Fibroblast of the aortic adventitia (primary cell): ENCODE data around the gene PAFAH1B1. TPM values are rescaled to one million over a fixed set of nuclear protein-coding genes. Genes with fewer than 3 reads are reported as not detected.
A peak's percentile ranks its signal among the peaks of the same experiment; 100 is the strongest.
"Not testable (repeated sequence)": the region's sequence is repeated elsewhere in the genome, so short reads cannot be mapped to it uniquely, and the experiment has no call there.

ENCODE experiments used
- DNase-seq: peaks from one replicate; pipeline ENCODE4 v3.0.0-alpha.2; 2010; ENCODE audit warnings: low read depth
- H3K4me3 ChIP-seq: 2 replicates; pipeline ENCODE4 v1.5.1; 2011; ENCODE audit warnings: low read depth, mild to moderate bottlenecking, control low read depth, low read length, moderate library complexity
- CTCF ChIP-seq: IDR thresholded peaks from 2 replicates; pipeline ENCODE4 v1.5.1; 2011; ENCODE audit warnings: mild to moderate bottlenecking, low read length, control low read depth, inconsistent platforms; ENCODE audit not compliant: insufficient read depth
- total RNA-seq: library from RNA; depleted of rRNA; stranded (reverse); fragments of >200 nt; gene quantifications from 2 replicates; pipeline ENCODE4 v1.2.3, GENCODE V29; 2012; ENCODE audit warnings: low replicate concordance

Gene PAFAH1B1
- total RNA-seq, 1 donor = 131 TPM

GRCh38 chr17:2571523-2572303 is 21.7 kb upstream of the PAFAH1B1 start:
- DNase-seq = no peak
- no peak overlapping the region for H3K4me3 ChIP-seq
- no peak for TF ChIP-seq CTCF

GRCh38 chr17:2572304-2572609 is 21.2 kb upstream of the PAFAH1B1 start:
- not testable (repeated sequence) for H3K4me3 ChIP-seq, DNase-seq

- no peak for DNase-seq
- no peak overlapping the region for H3K4me3 ChIP-seq
- no peak for TF ChIP-seq CTCF
These were observed 13.3 kb upstream of the PAFAH1B1 start for GRCh38 chr17:2580151-2580550.

- H3K4me3 ChIP-seq = no peak overlapping the region
- no peak for DNase-seq
- TF ChIP-seq CTCF = no peak
These were observed 12.8 kb upstream of the PAFAH1B1 start for GRCh38 chr17:2580661-2581060.

GRCh38 chr17:2582493-2582892 is 11.0 kb upstream of the PAFAH1B1 start:
- TF ChIP-seq CTCF = no peak
- no peak for DNase-seq

GRCh38 chr17:2591040-2591640 is 2.3 kb upstream of the PAFAH1B1 start:
- no peak overlapping the region for H3K4me3 ChIP-seq
- TF ChIP-seq CTCF = no peak
- no peak for DNase-seq

More at GRCh38 chr17:2582493-2582892, 11.0 kb upstream of the PAFAH1B1 start:
- H3K4me3 ChIP-seq = no peak overlapping the region

GRCh38 chr17:2593821-2594721 is 617 bp downstream of the PAFAH1B1 start:
- peak; percentile 66 for DNase-seq

More at GRCh38 chr17:2593821-2594721, 617 bp downstream of the PAFAH1B1 start:
- H3K4me3 ChIP-seq = peak overlapping the region; percentile 84
- no peak for TF ChIP-seq CTCF
